SKM-1 (cell line): ENCODE measurements around the gene HNRNPF.
"Not testable (repeated sequence)": the region's sequence is repeated elsewhere in the genome, so short reads cannot be mapped to it uniquely, and the experiment has no call there.

Experiments
- DNase-seq: peaks from one replicate; lab custom pipeline; 2025; ENCODE audit not compliant: unreplicated experiment; lab: John Stamatoyannopoulos, UW

The HNRNPF gene

GRCh38 chr10:43398939-43399319, 10.1 kb downstream of the HNRNPF start:
- no peak for DNase-seq

GRCh38 chr10:43396928-43397624, 11.9 kb downstream of the HNRNPF start:
- DNase-seq: peak; percentile 47

DNA sequence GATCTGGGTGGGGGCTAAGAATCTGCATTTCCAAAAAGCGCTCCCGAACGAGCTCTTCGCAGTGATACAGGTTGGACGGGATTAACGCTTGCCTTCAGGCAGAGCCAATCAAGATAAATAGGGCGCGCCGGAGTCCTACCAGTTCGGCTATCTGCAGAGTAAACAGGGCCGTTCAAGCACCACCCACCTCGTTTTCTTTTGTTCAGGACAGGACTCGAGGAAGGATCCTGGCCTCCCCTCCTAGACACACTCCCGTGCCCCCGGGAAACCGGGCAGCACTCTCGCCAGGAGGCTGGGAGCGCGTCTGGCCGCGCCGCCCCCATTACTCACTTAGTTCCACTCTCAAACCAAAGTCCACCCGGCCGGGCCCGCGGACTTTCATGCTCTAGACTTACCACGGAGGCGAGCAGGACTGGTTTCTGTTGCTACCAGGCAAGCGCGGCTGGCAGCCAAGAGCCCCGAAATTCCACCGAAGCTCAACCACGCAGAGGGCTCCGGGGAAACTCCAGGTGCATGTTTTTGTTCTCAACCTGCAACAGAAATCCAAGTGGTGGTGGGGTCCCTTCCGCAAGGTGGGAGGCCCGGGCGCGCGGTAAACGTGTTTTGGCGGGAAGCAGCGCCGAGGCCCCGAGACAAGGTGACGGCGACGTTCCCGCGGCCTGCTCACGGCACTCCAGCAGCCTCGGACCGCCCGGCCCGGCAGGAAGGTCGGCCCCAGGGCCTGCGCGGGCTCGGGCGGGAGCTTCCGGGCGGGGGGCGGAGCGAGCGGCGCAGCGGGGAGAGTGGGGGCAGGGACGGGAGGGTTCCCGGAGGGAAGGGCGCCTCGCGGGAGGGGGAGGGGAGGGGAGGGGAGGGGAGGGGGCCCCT, 12.7 kb downstream of the HNRNPF start:
- no peak for DNase-seq

GRCh38 chr10:43395571-43396060, 13.4 kb downstream of the HNRNPF start:
- no peak for DNase-seq

DNA sequence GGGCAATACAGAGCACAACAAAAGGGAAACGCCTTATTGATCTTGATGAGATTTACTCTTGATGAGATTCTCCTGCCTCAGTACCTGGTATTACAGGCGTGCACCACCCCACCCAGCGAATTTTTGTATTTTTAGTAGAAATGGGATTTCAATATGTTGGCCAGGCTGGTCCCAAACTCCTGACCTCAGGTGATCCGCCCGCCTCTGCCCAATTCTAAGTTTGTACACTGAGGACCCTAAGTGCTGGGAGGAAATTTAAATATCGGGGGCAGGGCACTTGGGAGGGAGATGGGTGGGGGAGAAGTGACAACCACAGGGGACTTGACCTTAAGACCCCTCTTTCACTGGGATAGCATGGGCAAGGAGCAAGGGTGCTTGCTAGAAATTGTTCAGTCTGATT, 14.1 kb downstream of the HNRNPF start:
- DNase-seq: no peak

DNA sequence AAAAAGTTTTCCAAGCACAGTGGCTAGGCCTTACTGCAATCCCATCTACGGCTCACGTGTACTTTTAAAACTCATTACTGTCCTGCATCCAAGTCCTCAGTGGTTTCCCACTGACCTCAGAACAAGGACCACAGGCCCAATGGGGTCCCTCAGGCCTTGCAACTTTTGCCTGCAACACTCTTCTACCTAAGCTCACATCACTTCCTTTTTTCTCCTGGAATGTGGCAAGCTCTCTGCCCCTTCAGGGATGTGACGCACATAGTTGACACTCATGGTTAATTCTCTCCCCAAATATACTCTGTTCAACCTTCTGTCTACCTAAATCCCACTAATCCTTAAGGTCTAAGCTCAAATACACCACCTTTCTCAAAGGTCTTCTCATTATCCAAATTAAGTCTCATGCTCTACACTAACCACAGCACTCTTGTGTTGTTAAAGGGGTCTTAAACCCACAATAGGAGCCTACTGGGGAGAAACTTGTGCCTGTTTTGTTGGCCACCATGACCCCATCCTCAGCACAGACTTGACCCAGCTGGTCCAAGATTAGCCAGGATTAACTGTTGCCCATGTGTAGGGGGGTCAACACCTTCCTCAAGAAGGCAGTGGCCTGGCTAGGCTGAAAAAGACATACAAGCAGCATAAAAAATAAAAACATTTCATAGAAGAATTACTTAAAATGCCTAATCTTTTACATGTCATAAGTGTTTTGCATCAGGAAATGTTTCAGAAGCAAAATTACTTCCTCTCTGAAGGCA, 15.2 kb downstream of the HNRNPF start:
- no peak for DNase-seq

DNA sequence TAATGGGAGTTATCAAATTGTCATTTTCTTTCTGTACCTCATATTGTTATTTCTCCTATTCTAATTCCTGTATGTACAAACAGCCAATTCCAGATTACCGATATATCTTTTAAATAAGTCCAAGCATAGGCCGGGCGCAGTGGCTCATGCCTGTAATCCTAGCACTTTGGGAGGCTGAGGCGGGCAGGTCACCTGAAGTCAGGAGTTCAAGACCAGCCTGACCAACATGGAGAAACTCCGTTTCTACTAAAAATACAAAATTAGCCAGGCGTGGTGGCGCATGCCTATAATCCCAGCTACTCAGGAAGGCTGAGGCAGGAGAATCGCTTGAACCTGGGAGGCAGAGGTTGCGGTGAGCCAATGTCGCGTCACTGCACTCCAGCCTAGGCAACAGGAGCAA, 15.8 kb downstream of the HNRNPF start:
- not testable (repeated sequence) for DNase-seq

- DNase-seq: no peak
These were observed 16.2 kb downstream of the HNRNPF start for GRCh38 chr10:43392748-43393147.

GRCh38 chr10:43391496-43391895, 17.5 kb downstream of the HNRNPF start:
- no peak for DNase-seq

GRCh38 chr10:43390759-43391158, 18.2 kb downstream of the HNRNPF start:
- no peak for DNase-seq

DNA sequence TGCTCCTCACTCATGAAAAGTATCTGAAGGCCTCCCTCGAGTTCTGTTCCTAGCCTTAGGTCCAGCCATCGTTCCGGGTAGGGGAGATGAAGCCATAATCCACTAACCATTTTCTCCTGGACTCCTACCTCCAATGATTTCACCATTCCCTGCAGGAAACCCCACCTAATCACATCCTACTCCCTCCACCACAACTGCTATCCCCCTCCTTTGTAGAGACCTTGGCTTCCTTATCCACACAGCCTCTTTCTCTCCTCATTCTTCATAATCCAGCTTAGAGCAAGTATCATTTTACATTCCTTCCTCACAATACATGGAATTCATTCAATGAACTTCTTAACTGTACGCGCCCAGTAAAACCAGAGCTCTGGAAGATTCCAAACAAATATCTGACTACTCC, 18.7 kb downstream of the HNRNPF start:
- no peak for DNase-seq

- no peak for DNase-seq
These were observed 19.1 kb downstream of the HNRNPF start for GRCh38 chr10:43389867-43390266.

- no peak for DNase-seq
These were observed 21.3 kb downstream of the HNRNPF start for GRCh38 chr10:43387678-43388032.

GRCh38 chr10:43386981-43387677, 21.9 kb downstream of the HNRNPF start:
- no peak for DNase-seq

GRCh38 chr10:43386549-43386948, 22.4 kb downstream of the HNRNPF start:
- no peak for DNase-seq

- no peak for DNase-seq
These were observed 23.5 kb downstream of the HNRNPF start for GRCh38 chr10:43385412-43386004.

DNA sequence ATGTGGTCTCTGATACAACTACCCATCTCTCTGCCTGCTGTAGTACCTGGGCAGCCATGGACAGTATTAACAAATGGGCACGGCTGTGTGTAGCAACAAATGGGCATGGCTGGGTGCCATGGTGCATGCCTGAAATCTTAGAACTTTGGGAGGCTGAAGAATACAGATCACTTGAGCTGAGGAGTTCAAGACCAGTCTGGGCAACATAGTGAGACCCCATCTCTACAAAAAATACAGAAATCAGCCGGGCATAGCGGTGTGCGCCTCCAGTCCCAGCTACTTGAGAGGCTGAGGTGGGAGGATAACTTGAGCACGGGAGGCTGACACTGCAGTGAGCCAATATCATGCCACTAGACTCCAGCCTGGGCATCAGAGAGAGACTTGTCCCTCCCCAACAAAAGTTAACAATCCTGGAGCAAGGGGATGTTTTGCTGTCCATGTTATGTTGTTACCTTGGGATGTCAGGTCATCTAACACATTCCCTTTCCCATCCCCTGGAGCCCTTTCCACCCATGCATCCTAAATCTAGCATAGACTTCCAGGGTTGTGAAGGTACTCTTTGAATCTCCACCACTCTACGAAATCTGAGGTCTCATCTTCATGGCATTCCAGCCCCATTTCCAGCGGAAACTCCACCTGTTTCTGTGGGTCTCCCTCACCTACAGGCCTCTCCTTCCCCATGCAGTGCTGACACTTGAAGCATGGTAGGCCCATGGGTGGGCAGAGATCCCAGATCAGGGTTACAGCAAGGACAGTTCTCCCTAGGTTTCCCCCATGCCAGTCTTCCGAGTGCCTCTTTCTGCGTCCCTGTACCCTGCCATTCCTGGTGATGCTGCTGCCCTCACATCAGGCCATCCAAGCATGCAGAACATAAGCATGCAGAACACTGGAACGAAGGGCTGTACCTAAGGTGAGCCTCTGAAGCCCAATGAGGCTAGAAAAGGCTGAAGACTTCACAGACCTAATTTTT, 24.4 kb downstream of the HNRNPF start:
- DNase-seq: no peak

GRCh38 chr10:43383204-43383971, 25.6 kb downstream of the HNRNPF start:
- no peak for DNase-seq
